ENCODE measurements around the gene KRTAP22-1.

DNA sequence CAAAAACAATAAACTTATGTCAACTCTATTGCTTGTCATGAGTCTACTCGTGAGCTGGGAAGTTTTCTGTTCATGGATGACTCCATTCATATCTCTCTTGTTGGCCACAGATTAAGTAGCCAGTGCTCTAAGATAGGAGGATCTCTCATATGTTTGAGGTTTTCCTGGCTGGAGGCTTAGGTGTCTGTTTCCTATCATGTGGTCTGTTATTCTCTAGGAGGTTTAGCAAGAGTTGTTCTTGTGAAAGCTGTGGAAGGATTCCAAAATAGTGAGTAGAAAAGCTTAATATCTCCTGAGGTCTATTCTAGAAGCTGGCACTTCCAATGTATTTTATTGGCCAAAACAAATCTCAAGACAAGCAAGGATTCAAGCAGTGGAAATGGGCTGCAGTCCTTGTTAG, 28.3 kb downstream of the KRTAP22-1 start:
- TF ChIP-seq CTCF (IDR thresholded peaks at IDR 0.05) = no peak
- TF ChIP-seq POLR2A (IDR thresholded peaks at IDR 0.05) = no peak
- TF ChIP-seq POLR2AphosphoS5 (IDR thresholded peaks at IDR 0.05) = no peak
- no peak for TF ChIP-seq EP300 (IDR thresholded peaks at IDR 0.05; ENCODE audit: low read depth)

All from transverse colon (tissue), 4 donors.